ENCODE data around the gene SHC2.
A peak's percentile ranks its signal among the peaks of the same experiment; 100 is the strongest.

The SHC2 gene

DNA sequence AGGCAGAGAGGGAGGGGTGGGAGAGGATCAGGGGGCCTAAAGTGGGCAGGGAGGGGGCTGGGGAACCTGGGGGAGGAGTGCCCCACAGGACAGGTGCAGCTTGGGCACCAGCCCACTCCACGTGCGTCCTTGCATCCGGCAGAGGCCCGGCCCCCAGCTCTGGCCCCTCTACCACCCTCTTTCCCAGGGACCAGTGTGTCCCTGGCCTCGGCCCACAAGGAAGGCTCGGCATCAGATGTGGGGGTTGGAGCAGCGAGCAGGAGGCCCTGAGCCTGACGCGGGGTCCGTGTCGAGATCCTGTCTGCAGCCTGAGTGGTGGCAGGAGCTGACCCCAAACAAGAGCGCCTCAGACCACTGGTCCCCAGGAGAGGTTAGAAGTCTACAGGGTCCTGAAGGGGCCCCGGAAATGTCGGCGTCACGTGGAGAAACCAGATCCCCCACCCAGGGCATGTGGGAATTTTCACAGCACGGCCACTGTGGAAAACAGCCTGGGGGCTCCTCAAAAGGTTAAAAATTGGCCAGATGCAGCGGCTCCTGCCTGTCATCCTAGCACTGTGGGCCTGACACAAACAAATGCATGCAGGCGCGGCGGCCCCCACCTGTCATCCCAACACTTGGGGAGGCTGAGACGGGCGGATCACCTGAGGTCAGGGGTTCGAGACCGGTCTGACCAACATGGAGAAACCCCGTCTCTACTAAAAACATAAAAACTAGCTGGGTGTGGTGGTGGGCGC lies 21.5 kb downstream of the SHC2 start:
- FAIRE-seq: no peak
- no peak for TF ChIP-seq SPI1 (IDR thresholded peaks at IDR 0.05; ENCODE audit: low read depth, low read length)
- TF ChIP-seq POLR2A (IDR thresholded peaks at IDR 0.05; ENCODE audit: low read depth, low read length): no peak
- TF ChIP-seq TAF1 (IDR thresholded peaks at IDR 0.05; ENCODE audit: low read depth, low read length): no peak
- no peak for TF ChIP-seq PAX5 (IDR thresholded peaks at IDR 0.05; ENCODE audit: insufficient read depth, low read length, severe bottlenecking)
- no peak for TF ChIP-seq POU2F2 (IDR thresholded peaks at IDR 0.05; ENCODE audit: low read depth, low read length)
- TF ChIP-seq POLR2AphosphoS5 (IDR thresholded peaks at IDR 0.05; ENCODE audit: low read depth, low read length): no peak
- no peak for DNase-seq (ENCODE audit: insufficient read length, low spot score)

- DNase-seq (ENCODE audit: insufficient read length, low spot score) (no peak), FAIRE-seq (no peak)
- no peak for TF ChIP-seq POLR2AphosphoS5 (IDR thresholded peaks at IDR 0.05; ENCODE audit: low read depth, low read length)
- TF ChIP-seq PAX5 (IDR thresholded peaks at IDR 0.05; ENCODE audit: insufficient read depth, low read length, severe bottlenecking): no peak
- no peak for TF ChIP-seq POU2F2 (IDR thresholded peaks at IDR 0.05; ENCODE audit: low read depth, low read length)
- no peak for TF ChIP-seq SPI1 (IDR thresholded peaks at IDR 0.05; ENCODE audit: low read depth, low read length)
- TF ChIP-seq TAF1 (IDR thresholded peaks at IDR 0.05; ENCODE audit: low read depth, low read length): no peak
- no peak for TF ChIP-seq POLR2A (IDR thresholded peaks at IDR 0.05; ENCODE audit: low read depth, low read length)
Measured at GRCh38 chr19:438416-438958, 22.3 kb downstream of the SHC2 start.

DNA sequence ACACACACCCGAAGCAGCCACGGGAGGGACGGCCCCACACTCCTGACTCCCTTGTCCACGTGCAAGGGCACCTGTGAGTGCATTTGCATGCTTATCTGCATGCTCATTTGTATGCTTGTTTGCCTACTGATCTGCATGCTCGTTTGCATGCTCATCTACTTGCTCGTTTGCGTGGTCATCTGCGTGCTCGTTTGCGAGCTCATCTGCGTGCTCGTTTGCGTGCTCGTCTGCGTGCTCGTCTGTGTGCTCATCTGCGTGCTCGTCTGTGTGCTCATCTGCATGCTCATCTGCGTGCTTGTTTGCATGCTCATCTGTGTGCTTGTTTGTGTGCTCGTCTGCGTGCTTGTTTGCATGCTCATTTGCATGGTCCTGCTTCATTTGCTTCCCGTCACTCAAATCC lies 23.8 kb downstream of the SHC2 start:
- DNase-seq (ENCODE audit: insufficient read length, low spot score): no peak
- TF ChIP-seq POLR2A (IDR thresholded peaks at IDR 0.05; ENCODE audit: low read depth, low read length) (no peak), PAX5 (IDR thresholded peaks at IDR 0.05; ENCODE audit: insufficient read depth, low read length, severe bottlenecking) (no peak), POLR2AphosphoS5 (IDR thresholded peaks at IDR 0.05; ENCODE audit: low read depth, low read length) (no peak), SPI1 (IDR thresholded peaks at IDR 0.05; ENCODE audit: low read depth, low read length) (no peak), TAF1 (IDR thresholded peaks at IDR 0.05; ENCODE audit: low read depth, low read length) (no peak)
- no peak for FAIRE-seq

DNA sequence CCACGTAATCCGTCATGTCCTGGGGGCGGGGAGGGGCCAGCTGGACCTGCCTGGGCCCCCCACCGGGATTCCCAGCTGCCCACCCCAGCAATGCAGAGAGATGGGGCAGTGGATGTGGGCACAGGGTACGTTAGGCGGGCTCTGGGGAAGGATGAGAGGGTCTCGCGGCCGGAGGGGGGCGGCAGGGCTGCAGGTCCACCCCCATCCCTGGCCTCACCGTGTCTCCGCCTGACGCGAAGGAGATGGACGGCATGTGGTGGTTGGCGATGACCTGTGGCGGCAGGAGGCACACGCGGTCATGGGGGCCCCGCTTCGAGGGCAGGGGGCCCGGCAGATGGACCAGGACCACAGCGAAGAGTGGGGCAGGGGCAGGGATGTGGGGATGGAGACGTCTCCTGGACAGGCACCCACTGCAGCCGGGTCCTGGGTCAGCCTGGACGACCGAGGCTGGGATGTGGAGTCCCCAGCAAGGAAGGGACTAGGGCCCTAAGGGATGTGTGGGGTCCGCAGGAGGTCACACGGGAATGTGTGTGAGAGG lies 24.4 kb downstream of the SHC2 start:
- FAIRE-seq (no peak), DNase-seq (ENCODE audit: insufficient read length, low spot score) (no peak)
- TF ChIP-seq POLR2AphosphoS5 (IDR thresholded peaks at IDR 0.05; ENCODE audit: low read depth, low read length): no peak
- TF ChIP-seq POU2F2 (IDR thresholded peaks at IDR 0.05; ENCODE audit: low read depth, low read length): no peak
- TF ChIP-seq PAX5 (IDR thresholded peaks at IDR 0.05; ENCODE audit: insufficient read depth, low read length, severe bottlenecking): no peak
- TF ChIP-seq TAF1 (IDR thresholded peaks at IDR 0.05; ENCODE audit: low read depth, low read length): no peak
- TF ChIP-seq POLR2A (IDR thresholded peaks at IDR 0.05; ENCODE audit: low read depth, low read length): no peak
- TF ChIP-seq SPI1 (IDR thresholded peaks at IDR 0.05; ENCODE audit: low read depth, low read length): no peak

GRCh38 chr19:435707-436412 lies 25.0 kb downstream of the SHC2 start:
- DNase-seq (ENCODE audit: insufficient read length, low spot score) (no peak), FAIRE-seq (no peak)
- no peak for TF ChIP-seq POLR2A (IDR thresholded peaks at IDR 0.05; ENCODE audit: low read depth, low read length)
- TF ChIP-seq POU2F2 (IDR thresholded peaks at IDR 0.05; ENCODE audit: low read depth, low read length): no peak

DNA sequence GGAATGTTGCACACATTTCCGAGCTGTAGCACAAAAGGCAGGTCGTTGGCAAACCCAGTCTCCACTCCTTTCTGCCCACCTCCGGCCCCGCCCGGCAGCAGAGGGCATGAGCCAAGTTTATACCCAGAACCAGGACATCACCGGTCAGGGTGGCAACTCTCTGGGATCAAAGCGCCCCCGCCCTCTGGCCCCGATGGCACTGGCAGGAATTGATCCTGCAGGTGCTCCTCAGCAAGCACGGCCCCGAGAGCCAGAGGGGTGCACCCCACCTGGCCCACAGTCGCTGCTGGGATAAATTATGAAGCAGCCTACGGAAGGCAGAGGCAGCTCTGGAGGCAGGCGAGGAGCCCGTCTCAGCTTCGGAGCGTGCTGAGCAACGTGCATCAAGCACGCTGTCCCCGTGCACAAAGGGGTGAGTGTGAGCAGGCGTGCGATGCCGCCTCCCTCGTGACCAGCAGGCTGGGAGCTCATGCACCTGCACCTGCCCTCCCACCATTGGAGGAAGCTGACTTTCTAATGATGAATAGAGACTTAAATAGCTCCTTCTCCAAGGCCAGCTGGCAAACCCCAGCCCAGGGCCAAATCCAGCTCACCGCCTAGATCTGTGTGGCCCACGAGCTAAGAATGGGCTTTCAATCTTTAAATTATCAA lies 25.7 kb downstream of the SHC2 start:
- no peak for FAIRE-seq
- DNase-seq (ENCODE audit: insufficient read length, low spot score): no peak

DNA sequence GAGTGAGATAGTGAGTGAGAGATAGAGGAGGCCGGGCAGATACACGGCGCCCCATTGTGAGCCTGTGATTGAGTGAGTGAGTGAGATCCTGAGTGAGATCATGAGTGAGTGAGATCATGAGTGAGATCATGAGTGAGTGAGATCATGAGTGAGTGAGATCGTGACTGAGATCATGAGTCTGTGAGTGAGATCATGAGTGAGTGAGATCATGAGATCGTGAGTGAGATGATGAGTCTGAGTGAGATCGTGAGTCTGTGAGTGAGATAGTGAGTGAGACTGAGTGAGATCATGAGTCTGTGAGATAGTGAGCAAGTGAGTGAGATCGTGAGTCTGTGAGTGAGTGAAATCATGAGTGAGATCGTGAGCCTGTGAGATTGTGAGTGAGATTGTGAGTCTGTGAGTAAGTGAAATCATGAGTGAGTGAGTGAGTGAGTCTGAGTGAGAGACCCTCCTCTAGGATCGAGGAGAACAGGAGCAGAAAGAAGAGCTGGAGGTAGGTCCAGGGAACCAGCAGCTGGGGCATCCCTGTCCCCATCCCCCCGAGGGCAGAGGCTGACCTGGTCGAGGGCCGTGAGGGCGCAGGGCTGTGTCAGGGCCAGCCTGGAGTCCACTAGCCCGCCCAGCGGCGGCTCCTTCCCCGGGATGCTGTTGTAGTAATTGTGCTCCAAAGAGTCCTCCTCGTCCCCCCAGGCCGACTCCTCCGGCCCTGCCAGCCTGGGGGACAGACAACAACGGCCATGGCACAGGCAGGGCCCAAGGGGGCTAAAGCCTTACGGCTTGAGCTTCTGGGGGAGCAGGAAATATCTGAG lies 26.5 kb downstream of the SHC2 start:
- FAIRE-seq: peak; percentile 51
- DNase-seq (ENCODE audit: insufficient read length, low spot score): no peak
- TF ChIP-seq POLR2AphosphoS5 (IDR thresholded peaks at IDR 0.05; ENCODE audit: low read depth, low read length) (no peak), TAF1 (IDR thresholded peaks at IDR 0.05; ENCODE audit: low read depth, low read length) (no peak), PAX5 (IDR thresholded peaks at IDR 0.05; ENCODE audit: insufficient read depth, low read length, severe bottlenecking) (no peak), POU2F2 (IDR thresholded peaks at IDR 0.05; ENCODE audit: low read depth, low read length) (no peak), POLR2A (IDR thresholded peaks at IDR 0.05; ENCODE audit: low read depth, low read length) (no peak), SPI1 (IDR thresholded peaks at IDR 0.05; ENCODE audit: low read depth, low read length) (no peak)

More for the DNA sequence above, 25.7 kb downstream of the SHC2 start:
- TF ChIP-seq PAX5 (IDR thresholded peaks at IDR 0.05; ENCODE audit: insufficient read depth, low read length, severe bottlenecking): no peak
- TF ChIP-seq POLR2A (IDR thresholded peaks at IDR 0.05; ENCODE audit: low read depth, low read length): no peak
- no peak for TF ChIP-seq POLR2AphosphoS5 (IDR thresholded peaks at IDR 0.05; ENCODE audit: low read depth, low read length)
- no peak for TF ChIP-seq SPI1 (IDR thresholded peaks at IDR 0.05; ENCODE audit: low read depth, low read length)
- no peak for TF ChIP-seq TAF1 (IDR thresholded peaks at IDR 0.05; ENCODE audit: low read depth, low read length)

DNA sequence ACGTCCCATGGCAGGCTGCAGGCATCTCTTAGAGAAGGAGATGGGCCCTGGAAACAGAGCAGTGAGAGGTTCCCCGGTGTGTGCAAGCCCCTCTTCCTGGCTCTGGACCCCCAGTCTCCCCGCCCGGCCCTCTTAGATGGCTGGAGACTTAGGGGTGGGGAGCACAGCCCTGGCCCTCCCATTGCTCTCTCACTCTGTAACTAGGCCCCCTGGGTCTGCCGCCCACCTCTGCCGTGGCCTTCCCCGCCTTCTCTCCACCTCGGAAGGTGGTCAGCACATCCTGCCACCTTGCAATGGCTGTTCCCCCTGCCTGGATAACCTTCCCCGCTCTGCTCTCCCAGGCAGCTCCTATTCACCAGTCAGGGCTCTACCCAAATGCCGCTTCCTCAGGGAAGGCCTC lies 30.1 kb downstream of the SHC2 start:
- TF ChIP-seq POLR2AphosphoS5 (IDR thresholded peaks at IDR 0.05; ENCODE audit: low read depth, low read length) (no peak), TAF1 (IDR thresholded peaks at IDR 0.05; ENCODE audit: low read depth, low read length) (no peak), POLR2A (IDR thresholded peaks at IDR 0.05; ENCODE audit: low read depth, low read length) (no peak), PAX5 (IDR thresholded peaks at IDR 0.05; ENCODE audit: insufficient read depth, low read length, severe bottlenecking) (no peak), SPI1 (IDR thresholded peaks at IDR 0.05; ENCODE audit: low read depth, low read length) (no peak), POU2F2 (IDR thresholded peaks at IDR 0.05; ENCODE audit: low read depth, low read length) (no peak)
- FAIRE-seq (no peak), DNase-seq (ENCODE audit: insufficient read length, low spot score) (no peak)

All from GM12891 (cell line).